Neural cell (in vitro differentiated cells): ENCODE data around the gene PARVB. TPM values are rescaled to one million over a fixed set of nuclear protein-coding genes. Genes with fewer than 3 reads are reported as not detected.

ENCODE experiments used
- H2AFZ ChIP-seq: fragments of 200-600, 300-800 bp; sonication (generic), shearing (Covaris generic); 2 replicates; pipeline ENCODE4 v1.6.0; 2014; ENCODE audit warnings: low read depth, mild to moderate bottlenecking, antibody characterized with exemption, low read length, moderate library complexity
- H3F3A ChIP-seq: fragments of 200-600 bp; shearing (Covaris generic); 2 replicates; pipeline ENCODE4 v1.6.1; 2016; ENCODE audit warnings: mild to moderate bottlenecking, moderate library complexity, mixed read lengths, antibody characterized with exemption, low read length; ENCODE audit not compliant: insufficient read depth, poor library complexity, severe bottlenecking
- H3K27ac ChIP-seq: fragments of 200-600, 300-800 bp; sonication (generic), shearing (Covaris generic); 2 replicates; pipeline ENCODE4 v1.5.1; 2014; ENCODE audit warnings: mild to moderate bottlenecking, low read length, moderate library complexity
- H3K27me3 ChIP-seq: fragments of 300-800, 200-600 bp; sonication (generic), shearing (Covaris generic); 2 replicates; pipeline ENCODE4 v1.6.0; 2014; ENCODE audit warnings: mild to moderate bottlenecking, low read depth, low read length, moderate library complexity; ENCODE audit not compliant: insufficient read depth
- H3K36me3 ChIP-seq: fragments of 300-800, 200-600 bp; sonication (generic), shearing (Covaris generic); 2 replicates; pipeline ENCODE4 v1.5.1; 2014; ENCODE audit warnings: mild to moderate bottlenecking, antibody characterized with exemption, low read length, moderate library complexity; ENCODE audit not compliant: insufficient read depth
- H3K4me2 ChIP-seq: fragments of 300-800, 200-600 bp; sonication (generic), shearing (Covaris generic); 2 replicates; pipeline ENCODE4 v1.6.0; 2014; ENCODE audit warnings: mild to moderate bottlenecking, low read length
- H3K4me3 ChIP-seq: fragments of 300-800, 200-600 bp; sonication (generic), shearing (Covaris generic); 2 replicates; pipeline ENCODE4 v1.5.1; 2014; ENCODE audit warnings: mild to moderate bottlenecking, low read length, moderate library complexity
- H3K79me2 ChIP-seq: fragments of 200-600 bp; shearing (Covaris generic); replicated peaks from 2 replicates; pipeline ENCODE4 v1.6.0; 2014; ENCODE audit warnings: mild to moderate bottlenecking, low read length, moderate library complexity; ENCODE audit not compliant: insufficient read depth
- H3K9ac ChIP-seq: fragments of 300-800, 200-600 bp; sonication (generic), shearing (Covaris generic); 2 replicates; pipeline ENCODE4 v1.6.1; 2016; ENCODE audit warnings: mild to moderate bottlenecking, low read length, mixed read lengths
- H3K9me2 ChIP-seq: fragments of 200-600 bp; shearing (Covaris generic); 2 replicates; pipeline ENCODE4 v1.6.1; 2016; ENCODE audit warnings: mild to moderate bottlenecking, low read length, mixed read lengths; ENCODE audit not compliant: insufficient read depth
- H3K9me3 ChIP-seq: fragments of 200-600, 300-800 bp; sonication (generic), shearing (Covaris generic); 2 replicates; pipeline ENCODE4 v1.6.1; 2016; ENCODE audit warnings: mild to moderate bottlenecking, mixed run types, low read length, moderate library complexity, mixed read lengths
- H4K20me1 ChIP-seq: fragments of 200-600 bp; shearing (Covaris generic); 2 replicates; pipeline ENCODE4 v1.6.1; 2016; ENCODE audit warnings: mild to moderate bottlenecking, mixed run types; ENCODE audit not compliant: insufficient read depth
- EP300 ChIP-seq: fragments of 450-650 bp; conservative IDR thresholded peaks from 2 replicates; pipeline ENCODE4 v1.6.1; 2014; ENCODE audit warnings: antibody characterized with exemption, mild to moderate bottlenecking, moderate library complexity; ENCODE audit not compliant: poor library complexity, severe bottlenecking
- EZH2 ChIP-seq: fragments of 200-600, 300-800 bp; shearing (Covaris generic), sonication (generic); IDR thresholded peaks from 2 replicates; pipeline ENCODE4 v1.6.1; 2014; ENCODE audit warnings: antibody characterized with exemption, low read length, borderline replicate concordance, mild to moderate bottlenecking; ENCODE audit not compliant: insufficient read depth, poor library complexity, severe bottlenecking
- MXI1 ChIP-seq: fragments of 450-650 bp; conservative IDR thresholded peaks from 2 replicates; pipeline ENCODE4 v1.6.1; 2014; ENCODE audit warnings: antibody characterized with exemption, mild to moderate bottlenecking; ENCODE audit not compliant: poor library complexity, severe bottlenecking
- POLR2AphosphoS5 ChIP-seq: IDR thresholded peaks from 2 replicates; pipeline ENCODE4 v1.6.1; 2012
- RAD21 ChIP-seq: fragments of 450-650 bp; conservative IDR thresholded peaks from 2 replicates; pipeline ENCODE4 v1.6.1; 2014; ENCODE audit warnings: antibody characterized with exemption, mild to moderate bottlenecking, moderate library complexity
- SMC3 ChIP-seq: fragments of 450-650 bp; conservative IDR thresholded peaks from 2 replicates; pipeline ENCODE4 v1.6.1; 2014; ENCODE audit warnings: antibody characterized with exemption, mild to moderate bottlenecking, moderate library complexity; ENCODE audit not compliant: poor library complexity
- TAF1 ChIP-seq: IDR thresholded peaks from 2 replicates; pipeline ENCODE4 v1.6.1; 2012; ENCODE audit warnings: low read depth
- polyA plus RNA-seq: library from polyadenylated mRNA; depleted of rRNA; stranded (reverse); fragments of >200 nt; gene quantifications from 2 replicates; pipeline ENCODE4 v1.2.3, GENCODE V29; 2014
- TF ChIP-seq, protein P1 (sequence below): IDR thresholded peaks from 2 replicates; pipeline ENCODE4 v1.6.1; 2012; ENCODE audit warnings: borderline replicate concordance
- TF ChIP-seq, protein P2 (sequence below): fragments of 450-650 bp; IDR thresholded peaks from 2 replicates; pipeline ENCODE4 v1.5.1; 2014; ENCODE audit warnings: antibody characterized with exemption, mild to moderate bottlenecking, moderate library complexity; ENCODE audit not compliant: poor library complexity, severe bottlenecking

PARVB gene
- polyA plus RNA-seq, 1 donor from 2014 or later: 1.2 TPM

DNA sequence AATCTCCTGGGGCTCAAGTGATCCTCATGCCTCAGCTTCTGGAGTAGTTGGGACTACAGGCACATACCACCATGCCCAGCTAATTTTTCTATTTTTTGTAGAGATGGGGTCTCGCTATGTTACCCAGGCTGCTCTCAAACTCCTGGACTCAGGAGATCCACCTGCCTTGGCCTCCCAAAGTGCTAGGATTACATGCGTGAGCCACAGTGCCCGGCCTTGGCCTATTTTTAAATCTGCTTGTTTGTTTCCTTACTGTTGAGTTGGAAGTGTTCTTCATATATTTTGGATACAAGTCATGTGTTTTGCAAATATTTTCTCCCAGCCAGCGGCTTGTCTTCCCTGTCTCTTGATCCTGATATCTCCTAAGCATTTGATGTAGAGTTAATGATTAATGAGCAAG is 5.0 kb downstream of the PARVB start:
- TF ChIP-seq MXI1: no peak
- no peak for TF ChIP-seq TAF1
- TF ChIP-seq POLR2AphosphoS5: no peak
- TF ChIP-seq, protein P1, sequence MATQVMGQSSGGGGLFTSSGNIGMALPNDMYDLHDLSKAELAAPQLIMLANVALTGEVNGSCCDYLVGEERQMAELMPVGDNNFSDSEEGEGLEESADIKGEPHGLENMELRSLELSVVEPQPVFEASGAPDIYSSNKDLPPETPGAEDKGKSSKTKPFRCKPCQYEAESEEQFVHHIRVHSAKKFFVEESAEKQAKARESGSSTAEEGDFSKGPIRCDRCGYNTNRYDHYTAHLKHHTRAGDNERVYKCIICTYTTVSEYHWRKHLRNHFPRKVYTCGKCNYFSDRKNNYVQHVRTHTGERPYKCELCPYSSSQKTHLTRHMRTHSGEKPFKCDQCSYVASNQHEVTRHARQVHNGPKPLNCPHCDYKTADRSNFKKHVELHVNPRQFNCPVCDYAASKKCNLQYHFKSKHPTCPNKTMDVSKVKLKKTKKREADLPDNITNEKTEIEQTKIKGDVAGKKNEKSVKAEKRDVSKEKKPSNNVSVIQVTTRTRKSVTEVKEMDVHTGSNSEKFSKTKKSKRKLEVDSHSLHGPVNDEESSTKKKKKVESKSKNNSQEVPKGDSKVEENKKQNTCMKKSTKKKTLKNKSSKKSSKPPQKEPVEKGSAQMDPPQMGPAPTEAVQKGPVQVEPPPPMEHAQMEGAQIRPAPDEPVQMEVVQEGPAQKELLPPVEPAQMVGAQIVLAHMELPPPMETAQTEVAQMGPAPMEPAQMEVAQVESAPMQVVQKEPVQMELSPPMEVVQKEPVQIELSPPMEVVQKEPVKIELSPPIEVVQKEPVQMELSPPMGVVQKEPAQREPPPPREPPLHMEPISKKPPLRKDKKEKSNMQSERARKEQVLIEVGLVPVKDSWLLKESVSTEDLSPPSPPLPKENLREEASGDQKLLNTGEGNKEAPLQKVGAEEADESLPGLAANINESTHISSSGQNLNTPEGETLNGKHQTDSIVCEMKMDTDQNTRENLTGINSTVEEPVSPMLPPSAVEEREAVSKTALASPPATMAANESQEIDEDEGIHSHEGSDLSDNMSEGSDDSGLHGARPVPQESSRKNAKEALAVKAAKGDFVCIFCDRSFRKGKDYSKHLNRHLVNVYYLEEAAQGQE: no peak
- TF ChIP-seq EZH2: no peak

DNA sequence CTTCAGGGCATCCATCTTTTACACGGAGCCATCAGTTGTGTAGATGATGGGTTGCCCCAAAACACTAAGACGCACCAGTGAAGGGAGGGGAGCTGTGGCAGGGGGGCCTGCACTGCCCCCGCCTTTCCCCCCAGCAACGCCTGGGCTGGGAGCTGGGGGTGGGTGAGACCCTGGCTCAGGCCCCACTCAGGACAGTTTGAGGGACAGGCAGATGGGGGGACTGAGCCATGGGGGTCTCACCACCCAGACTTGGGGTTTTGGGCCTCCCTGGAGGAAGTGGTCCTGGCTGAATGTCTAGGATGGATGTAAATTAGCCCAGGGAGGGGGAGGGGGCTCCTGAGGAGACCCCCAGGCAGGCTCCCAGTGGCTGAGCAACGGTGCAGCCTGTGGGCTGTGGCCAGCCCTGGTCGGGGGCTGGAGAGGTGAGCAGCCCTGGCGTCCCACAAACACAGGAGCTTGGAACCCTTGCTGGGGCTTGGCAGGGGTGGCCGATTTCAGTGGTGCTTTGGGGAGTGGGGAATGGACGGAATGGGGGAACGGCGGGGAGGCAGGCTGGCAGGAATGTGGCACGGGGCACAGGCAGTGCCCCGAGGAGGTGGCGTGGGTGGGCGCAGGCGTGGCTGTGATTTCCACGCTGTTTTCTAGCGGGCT is 6.1 kb downstream of the PARVB start:
- TF ChIP-seq EP300 (no peak), RAD21 (no peak), SMC3 (no peak), MXI1 (no peak), POLR2AphosphoS5 (no peak), TAF1 (no peak)
- TF ChIP-seq, protein P1: no peak
- TF ChIP-seq, protein P2, sequence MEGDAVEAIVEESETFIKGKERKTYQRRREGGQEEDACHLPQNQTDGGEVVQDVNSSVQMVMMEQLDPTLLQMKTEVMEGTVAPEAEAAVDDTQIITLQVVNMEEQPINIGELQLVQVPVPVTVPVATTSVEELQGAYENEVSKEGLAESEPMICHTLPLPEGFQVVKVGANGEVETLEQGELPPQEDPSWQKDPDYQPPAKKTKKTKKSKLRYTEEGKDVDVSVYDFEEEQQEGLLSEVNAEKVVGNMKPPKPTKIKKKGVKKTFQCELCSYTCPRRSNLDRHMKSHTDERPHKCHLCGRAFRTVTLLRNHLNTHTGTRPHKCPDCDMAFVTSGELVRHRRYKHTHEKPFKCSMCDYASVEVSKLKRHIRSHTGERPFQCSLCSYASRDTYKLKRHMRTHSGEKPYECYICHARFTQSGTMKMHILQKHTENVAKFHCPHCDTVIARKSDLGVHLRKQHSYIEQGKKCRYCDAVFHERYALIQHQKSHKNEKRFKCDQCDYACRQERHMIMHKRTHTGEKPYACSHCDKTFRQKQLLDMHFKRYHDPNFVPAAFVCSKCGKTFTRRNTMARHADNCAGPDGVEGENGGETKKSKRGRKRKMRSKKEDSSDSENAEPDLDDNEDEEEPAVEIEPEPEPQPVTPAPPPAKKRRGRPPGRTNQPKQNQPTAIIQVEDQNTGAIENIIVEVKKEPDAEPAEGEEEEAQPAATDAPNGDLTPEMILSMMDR: no peak
- H3K9me3 ChIP-seq: no peaks in the 10 kb centered on the region
- H3K27ac ChIP-seq: peak overlapping the region; percentile 69
- no peaks in the 10 kb centered on the region for H4K20me1 ChIP-seq
- no peak overlapping the region for H3K4me3 ChIP-seq
- H3K27me3 ChIP-seq: peaks cover 3% of the 10 kb centered on the region
- no peak overlapping the region for H2AFZ ChIP-seq
- H3K36me3 ChIP-seq: no peaks in the 10 kb centered on the region
- no peak overlapping the region for H3K4me2 ChIP-seq
- H3K79me2 ChIP-seq: no peaks in the 10 kb centered on the region
- no peaks in the 10 kb centered on the region for H3K9me2 ChIP-seq
- no peaks in the 10 kb centered on the region for H3F3A ChIP-seq
- H3K9ac ChIP-seq: no peak overlapping the region

More for the DNA sequence above, 5.0 kb downstream of the PARVB start:
- H3K79me2 ChIP-seq: no peaks in the 10 kb centered on the region
- no peak overlapping the region for H3K9ac ChIP-seq
- H3K4me3 ChIP-seq: no peak overlapping the region
- H3K9me3 ChIP-seq: no peaks in the 10 kb centered on the region
- no peaks in the 10 kb centered on the region for H3F3A ChIP-seq
- H3K27me3 ChIP-seq: peaks cover 10% of the 10 kb centered on the region
- no peaks in the 10 kb centered on the region for H3K36me3 ChIP-seq
- no peak overlapping the region for H2AFZ ChIP-seq
- no peaks in the 10 kb centered on the region for H3K9me2 ChIP-seq
- H3K4me2 ChIP-seq: no peak overlapping the region
- H3K27ac ChIP-seq: no peak overlapping the region
- no peaks in the 10 kb centered on the region for H4K20me1 ChIP-seq
